Neural progenitor cell (in vitro differentiated cells): Measurements from ENCODE around the gene LPCAT2. TPM values are rescaled to one million over a fixed set of nuclear protein-coding genes. Genes with fewer than 3 reads are reported as not detected.

Experiments
- DNase-seq: peaks from one replicate; pipeline ENCODE4 v3.0.0-alpha.2; 2016; ENCODE audit warnings: low spot score
- H2AFZ ChIP-seq: fragments of 200-600 bp; sonication (generic); replicated peaks from 2 replicates; pipeline ENCODE4 v1.6.1; 2016; ENCODE audit warnings: antibody characterized with exemption
- H3F3A ChIP-seq: fragments of 200-600 bp; sonication (generic); 2 replicates; pipeline ENCODE4 v1.6.1; 2016; ENCODE audit warnings: antibody characterized with exemption, low read depth
- H3K27ac ChIP-seq: fragments of 200-600 bp; sonication (generic); 2 replicates; pipeline ENCODE4 v1.5.1; 2016; ENCODE audit warnings: mild to moderate bottlenecking
- H3K27me3 ChIP-seq: fragments of 200-600 bp; sonication (generic); 2 replicates; pipeline ENCODE4 v1.6.1; 2016; ENCODE audit warnings: mild to moderate bottlenecking, moderate library complexity
- H3K36me3 ChIP-seq: fragments of 200-600 bp; sonication (generic); 2 replicates; pipeline ENCODE4 v1.5.1; 2016
- H3K4me1 ChIP-seq: fragments of 200-600 bp; sonication (generic); 2 replicates; pipeline ENCODE4 v1.6.1; 2016; ENCODE audit warnings: mixed run types
- H3K4me2 ChIP-seq: fragments of 200-600 bp; sonication (generic); 2 replicates; pipeline ENCODE4 v1.6.1; 2016
- H3K4me3 ChIP-seq: fragments of 200-600 bp; sonication (generic); 2 replicates; pipeline ENCODE4 v1.5.1; 2016
- H3K79me2 ChIP-seq: fragments of 200-600 bp; sonication (generic); 2 replicates; pipeline ENCODE4 v1.6.1; 2016; ENCODE audit warnings: low read depth
- H3K9ac ChIP-seq: fragments of 200-600 bp; sonication (generic); 2 replicates; pipeline ENCODE4 v1.6.1; 2016
- H3K9me3 ChIP-seq: fragments of 200-600 bp; sonication (generic); 2 replicates; pipeline ENCODE4 v1.5.1; 2016; ENCODE audit warnings: low read depth
- H4K20me1 ChIP-seq: fragments of 200-600 bp; sonication (generic); 2 replicates; pipeline ENCODE4 v1.6.1; 2016; ENCODE audit warnings: low read depth
- H3K27ac Mint-ChIP-seq: 3 replicates; pipeline ENCODE4 v1.8.0; 2021; ENCODE audit warnings: mixed read lengths
- H3K27me3 Mint-ChIP-seq: 2 replicates; pipeline ENCODE4 v1.8.0; 2022; ENCODE audit warnings: low read depth, mild to moderate bottlenecking, inconsistent platforms, moderate library complexity, mixed read lengths; ENCODE audit not compliant: insufficient read depth
- H3K36me3 Mint-ChIP-seq: 3 replicates; pipeline ENCODE4 v1.8.0; 2021; ENCODE audit warnings: mixed read lengths
- H3K4me1 Mint-ChIP-seq: 3 replicates; pipeline ENCODE4 v1.8.0; 2021; ENCODE audit warnings: mixed read lengths
- H3K4me3 Mint-ChIP-seq: 3 replicates; pipeline ENCODE4 v1.8.0; 2021; ENCODE audit warnings: mild to moderate bottlenecking, moderate library complexity, mixed read lengths
- H3K9me3 Mint-ChIP-seq: 3 replicates; pipeline ENCODE4 v1.8.0; 2020; ENCODE audit warnings: mixed read lengths
- CTCF ChIP-seq: fragments of 200-600 bp; sonication (generic); IDR thresholded peaks from 2 replicates; pipeline ENCODE4 v1.5.1; 2017; ENCODE audit warnings: antibody characterized with exemption, mild to moderate bottlenecking
- EZH2 ChIP-seq: fragments of 200-600 bp; sonication (generic); IDR thresholded peaks from 2 replicates; pipeline ENCODE4 v1.6.1; 2017; ENCODE audit warnings: antibody characterized with exemption, mild to moderate bottlenecking, moderate library complexity
- EZH2phosphoT487 ChIP-seq: fragments of 200-600 bp; sonication (generic); IDR thresholded peaks from 2 replicates; pipeline ENCODE4 v1.6.1; 2017; ENCODE audit warnings: antibody characterized with exemption
- total RNA-seq: library from RNA; depleted of rRNA; stranded (reverse); fragments of >200 nt; gene quantifications from 2 replicates; pipeline ENCODE4 v1.2.3, GENCODE V29; 2015; ENCODE audit warnings: low replicate concordance

The LPCAT2 gene
- total RNA-seq, 1 donor from 2014 or later, result 14.2 TPM

- no peaks in the 10 kb centered on the region for H3K79me2 ChIP-seq
- H3K9me3 ChIP-seq, result no peaks in the 10 kb centered on the region
- Mint-ChIP-seq H3K9me3 (no peaks in the 10 kb centered on the region), H3K4me1 (peaks cover 4% of the 10 kb centered on the region), H3K4me3 (no peak overlapping the region), H3K27ac (no peak overlapping the region), H3K36me3 (no peaks in the 10 kb centered on the region), H3K27me3 (no peaks in the 10 kb centered on the region)
- TF ChIP-seq EZH2 (no peak), CTCF (no peak), EZH2phosphoT487 (no peak)
- H4K20me1 ChIP-seq, result no peaks in the 10 kb centered on the region
- H3K4me3 ChIP-seq, result no peak overlapping the region
- DNase-seq, result no peak
- no peaks in the 10 kb centered on the region for H3F3A ChIP-seq
- H3K27ac ChIP-seq, result no peak overlapping the region
- H3K4me2 ChIP-seq, result no peak overlapping the region
- no peaks in the 10 kb centered on the region for H3K36me3 ChIP-seq
- H3K27me3 ChIP-seq, result no peaks in the 10 kb centered on the region
- no peak overlapping the region for H2AFZ ChIP-seq
- no peak overlapping the region for H3K9ac ChIP-seq
- H3K4me1 ChIP-seq, result no peaks in the 10 kb centered on the region
Measured at GRCh38 chr16:55567382-55567781, 58.5 kb downstream of the LPCAT2 start.

GRCh38 chr16:55568207-55568606 lies 59.3 kb downstream of the LPCAT2 start:
- H3K79me2 ChIP-seq, result no peaks in the 10 kb centered on the region
- no peak for TF ChIP-seq CTCF
- no peak for TF ChIP-seq EZH2
- no peak for TF ChIP-seq EZH2phosphoT487
- H3F3A ChIP-seq, result no peaks in the 10 kb centered on the region
- no peaks in the 10 kb centered on the region for H3K36me3 Mint-ChIP-seq
- no peak overlapping the region for H3K27ac Mint-ChIP-seq
- H3K4me3 ChIP-seq, result no peak overlapping the region
- no peaks in the 10 kb centered on the region for H3K9me3 ChIP-seq
- no peak overlapping the region for H3K9ac ChIP-seq
- no peak overlapping the region for H3K4me2 ChIP-seq
- no peak overlapping the region for H3K27ac ChIP-seq
- H4K20me1 ChIP-seq, result no peaks in the 10 kb centered on the region
- no peaks in the 10 kb centered on the region for H3K27me3 Mint-ChIP-seq
- H2AFZ ChIP-seq, result no peak overlapping the region
- H3K4me1 ChIP-seq, result no peaks in the 10 kb centered on the region
- DNase-seq, result no peak
- H3K36me3 ChIP-seq, result no peaks in the 10 kb centered on the region
- no peaks in the 10 kb centered on the region for H3K27me3 ChIP-seq
- peaks cover 4% of the 10 kb centered on the region for H3K4me1 Mint-ChIP-seq
- no peaks in the 10 kb centered on the region for H3K9me3 Mint-ChIP-seq
- no peak overlapping the region for H3K4me3 Mint-ChIP-seq

- Mint-ChIP-seq H3K4me1 (peaks cover 4% of the 10 kb centered on the region), H3K27me3 (no peaks in the 10 kb centered on the region), H3K4me3 (no peak overlapping the region), H3K36me3 (no peaks in the 10 kb centered on the region), H3K9me3 (no peaks in the 10 kb centered on the region), H3K27ac (no peak overlapping the region)
- Histone ChIP-seq H3F3A (no peaks in the 10 kb centered on the region), H3K4me2 (no peak overlapping the region), H4K20me1 (no peaks in the 10 kb centered on the region), H3K27ac (no peak overlapping the region), H3K27me3 (no peaks in the 10 kb centered on the region), H3K36me3 (no peaks in the 10 kb centered on the region), H3K9me3 (no peaks in the 10 kb centered on the region), H3K4me3 (no peak overlapping the region), H3K79me2 (no peaks in the 10 kb centered on the region), H3K4me1 (no peaks in the 10 kb centered on the region), H2AFZ (no peak overlapping the region), H3K9ac (no peak overlapping the region)
- DNase-seq, result no peak
- TF ChIP-seq EZH2phosphoT487, result no peak
- no peak for TF ChIP-seq CTCF
- no peak for TF ChIP-seq EZH2
Measured at GRCh38 chr16:55569025-55569424, 60.2 kb downstream of the LPCAT2 start.
